Anterior cingulate cortex (tissue), 58 donors: ENCODE data around the gene WDR45B.

Source experiments
- DNase-seq, 58 donors: peaks; one replicate each; lab custom pipeline; 2025; lab: John Stamatoyannopoulos, UW

WDR45B gene

DNA sequence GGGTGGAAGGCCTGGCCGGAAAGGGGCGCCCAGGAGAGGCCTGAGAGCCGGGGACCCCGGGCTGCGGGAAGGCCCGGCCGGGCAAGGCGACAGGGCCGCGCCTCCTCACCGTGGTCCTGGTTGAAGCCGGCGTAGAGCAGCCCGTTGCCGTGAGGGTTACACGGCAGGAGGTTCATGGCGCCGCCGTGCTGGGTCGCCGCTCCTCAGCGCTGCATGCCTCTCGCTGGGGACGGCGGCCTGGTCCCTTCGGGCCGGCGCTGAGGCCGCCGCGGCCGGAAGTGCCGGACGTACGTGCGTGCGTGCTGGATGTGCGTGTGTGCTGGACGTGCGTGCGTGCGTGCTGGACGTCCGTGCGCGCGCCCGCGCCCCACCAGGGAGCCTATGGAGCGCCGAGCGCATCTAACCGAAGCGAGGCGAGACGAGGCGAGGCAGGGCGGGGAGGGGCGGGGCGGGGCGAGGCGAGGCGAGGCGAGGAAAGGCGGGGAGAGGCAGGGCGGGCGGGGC is at the start of gene WDR45B:
Gene WDR45B, minus strand, starts transcription at position 280 of the 504 bp plus-strand sequence. Its CDS starts 104 bp downstream, at position 176.
- DNase-seq: peak; percentile 56 to 97 (median 93)

DNA sequence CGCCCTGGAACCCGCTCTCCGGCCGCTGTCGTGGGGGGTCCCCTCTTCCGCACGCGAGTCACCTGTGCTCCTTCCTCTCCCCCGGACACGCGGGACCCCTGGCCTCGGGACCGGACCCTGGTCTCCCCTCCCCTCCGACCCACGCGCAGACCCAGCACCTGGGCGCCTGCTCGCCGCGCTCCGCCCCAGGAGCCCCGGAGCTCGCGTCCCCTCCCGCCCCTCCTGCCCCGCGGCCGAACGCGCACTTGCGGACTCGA is 49.5 kb upstream of the WDR45B start:
- DNase-seq: no peak

DNA sequence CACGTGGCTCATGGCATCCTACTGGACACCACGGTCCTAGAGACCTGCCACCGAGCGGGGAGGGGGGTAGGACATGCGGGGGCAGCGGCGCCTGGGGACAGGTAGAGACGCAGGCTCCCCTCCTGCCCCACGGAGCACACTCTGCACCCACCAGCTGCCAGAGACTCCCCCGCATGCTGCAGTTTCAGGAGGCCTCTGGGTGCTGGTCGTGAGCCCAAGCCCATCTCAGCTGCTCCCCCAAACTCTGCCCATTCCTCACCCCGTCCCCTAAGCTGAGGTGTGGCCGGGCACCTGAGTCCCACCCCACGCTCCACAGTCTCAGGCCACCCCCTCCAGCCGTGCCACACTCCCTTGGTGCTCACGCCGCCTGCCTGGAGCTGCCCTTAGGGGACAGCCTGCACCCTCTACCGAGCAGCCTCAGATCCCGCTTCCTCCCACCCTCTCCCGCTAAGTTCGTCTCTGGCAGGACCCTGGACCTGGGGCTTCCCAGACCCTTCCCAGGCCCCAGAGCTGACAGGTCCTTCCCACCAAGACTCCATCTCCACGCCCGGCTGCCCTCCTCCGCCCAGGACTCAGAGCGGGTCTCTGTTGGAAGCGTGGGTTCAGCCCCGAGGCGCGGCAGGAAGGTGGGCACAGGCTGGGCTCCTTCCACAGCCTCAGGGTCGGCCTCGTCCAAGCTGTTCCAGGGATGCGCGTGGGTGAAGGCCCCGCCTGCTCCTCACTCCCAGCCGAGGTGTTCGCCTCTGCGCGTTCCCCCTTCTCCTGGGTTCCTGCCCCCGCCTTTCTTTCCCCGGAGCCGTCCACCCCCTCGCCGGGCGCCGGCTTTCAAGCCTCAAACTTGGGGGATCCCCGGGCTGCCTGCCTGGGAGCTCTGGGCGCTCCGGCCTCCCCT is 48.9 kb upstream of the WDR45B start:
- DNase-seq: peak in 16 of 58 donors; percentile 15 to 68 (median 38)

GRCh38 chr17:82696259-82696658 is 48.0 kb upstream of the WDR45B start:
- DNase-seq: no peak

DNA sequence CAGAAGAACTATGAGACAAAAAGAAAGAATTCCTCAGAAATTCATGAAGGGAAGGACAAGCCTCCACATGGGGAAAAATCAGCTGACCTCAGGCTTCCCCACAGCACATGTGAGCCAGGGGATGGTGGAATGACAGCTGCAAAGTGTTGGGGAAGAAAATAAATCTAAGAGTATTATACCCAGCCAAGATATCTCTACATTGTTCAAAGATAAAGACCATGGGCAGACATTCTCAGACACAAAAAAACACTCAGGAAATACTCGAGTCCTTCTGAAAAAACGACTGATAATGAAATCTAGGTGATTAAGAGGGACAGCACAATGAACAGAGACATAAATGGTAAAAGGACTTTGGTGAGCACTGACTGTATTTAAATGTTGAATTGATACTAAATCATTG is 46.4 kb upstream of the WDR45B start:
- no peak for DNase-seq

- no peak for DNase-seq
These were observed 45.1 kb upstream of the WDR45B start for GRCh38 chr17:82693168-82693867.

GRCh38 chr17:82692268-82692667 is 44.0 kb upstream of the WDR45B start:
- DNase-seq: no peak

GRCh38 chr17:82691714-82692113 is 43.5 kb upstream of the WDR45B start:
- no peak for DNase-seq

DNA sequence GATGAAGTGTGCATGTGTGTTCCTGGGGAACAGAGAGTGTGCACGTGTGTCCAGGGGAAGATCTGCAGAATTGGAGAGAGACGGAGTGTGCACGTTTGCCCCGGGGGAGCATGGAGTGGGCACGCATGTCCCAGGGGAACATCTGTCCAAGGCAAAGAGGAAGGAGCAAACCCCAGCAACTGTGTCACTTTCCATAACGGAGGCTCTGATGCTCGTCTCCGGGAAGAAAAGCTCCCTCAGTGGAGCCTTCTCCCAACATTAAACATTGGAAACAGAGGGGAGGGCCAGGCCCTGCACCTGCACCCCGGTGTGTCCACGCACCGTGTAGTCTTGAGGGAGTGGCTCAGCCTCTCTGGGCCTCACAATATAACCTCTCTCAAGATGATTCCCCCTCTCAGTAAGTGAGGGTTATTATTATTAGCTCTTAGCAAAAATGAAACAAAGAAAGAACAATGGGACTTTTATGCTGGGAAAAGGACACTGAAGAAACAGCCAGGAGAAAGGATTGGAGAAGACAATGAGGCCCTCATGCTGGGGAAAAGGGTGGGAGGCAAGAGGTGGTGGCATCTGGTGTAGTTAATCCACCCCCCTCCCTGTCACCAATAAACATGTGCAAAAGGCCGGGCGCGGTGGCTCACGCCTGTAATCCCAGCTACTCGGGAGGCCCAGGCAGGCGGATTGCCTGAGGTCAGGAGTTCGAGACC is 42.7 kb upstream of the WDR45B start:
- DNase-seq: peak in 24 of 58 donors; percentile 33 to 84 (median 58)

- no peak for DNase-seq
These were observed 40.8 kb upstream of the WDR45B start for GRCh38 chr17:82689077-82689476.

DNA sequence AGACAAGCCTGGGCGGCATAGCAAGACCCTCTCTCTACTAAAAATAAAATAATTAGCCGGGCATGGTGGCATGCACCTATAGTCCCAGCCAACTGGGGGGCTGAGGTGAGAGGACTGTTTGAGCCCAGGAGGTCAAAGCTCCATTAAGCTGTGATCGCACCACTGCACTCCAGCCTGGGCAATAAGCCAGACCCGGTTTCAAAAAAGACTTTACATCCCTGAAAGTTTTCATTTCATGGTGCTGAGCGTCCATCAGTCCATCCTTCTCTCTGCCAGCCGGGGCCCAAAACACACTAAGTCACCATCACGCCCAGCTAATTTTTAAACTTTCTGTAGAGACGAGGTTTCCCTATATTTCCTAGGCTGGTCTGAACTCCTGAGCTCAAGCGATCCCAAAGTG is 39.6 kb upstream of the WDR45B start:
- DNase-seq: peak in 1 of 58 donors; percentile 22

- peak in 28 of 58 donors; percentile 23 to 74 (median 43) for DNase-seq
These were observed 39.2 kb upstream of the WDR45B start for GRCh38 chr17:82687375-82687861.

DNA sequence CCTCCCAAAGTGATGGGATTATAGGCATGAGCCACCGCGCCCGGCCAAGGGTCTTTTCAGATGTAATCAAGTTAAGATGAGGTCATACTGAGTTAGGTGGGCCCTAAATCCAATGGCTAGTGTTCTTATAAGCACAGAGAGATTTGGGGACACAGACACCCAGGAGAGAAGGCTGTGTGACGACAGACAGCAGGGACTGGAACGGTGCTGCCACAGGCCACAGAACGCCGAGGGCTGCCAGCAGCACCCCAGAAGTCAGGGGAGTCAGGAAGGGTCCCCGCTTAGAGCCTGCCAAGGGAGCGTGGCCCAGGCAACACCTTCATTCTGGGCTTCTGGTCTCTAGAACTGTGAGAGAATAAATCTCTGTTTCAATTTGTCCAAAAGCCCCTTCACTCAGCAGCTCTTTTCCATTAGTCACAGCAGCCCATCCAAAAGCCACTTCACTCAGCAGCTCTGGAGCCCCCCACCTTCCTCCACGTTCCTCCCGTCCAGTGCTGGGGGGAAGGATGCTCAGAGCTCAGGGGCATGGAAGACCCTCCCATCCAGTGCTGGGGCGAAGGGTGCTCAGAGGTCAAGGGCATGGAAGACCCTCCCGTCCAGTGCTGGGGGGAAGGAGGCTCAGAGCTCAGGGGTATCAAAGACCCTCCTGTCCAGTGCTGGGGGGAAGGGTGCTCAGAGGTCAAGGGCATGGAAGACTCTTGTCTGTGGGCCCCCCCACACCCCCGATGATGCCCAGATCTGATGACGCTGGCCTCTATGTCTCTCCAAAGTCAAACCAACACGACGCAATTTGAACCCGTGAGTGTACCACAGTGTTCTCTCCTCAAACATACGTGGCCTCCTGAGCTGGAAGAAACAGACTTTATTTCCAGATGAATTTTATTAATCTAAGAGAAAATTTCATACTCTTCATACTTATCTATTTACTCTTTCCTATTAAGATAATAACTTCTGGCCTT is 38.4 kb upstream of the WDR45B start:
- DNase-seq: no peak

- no peak for DNase-seq
These were observed 37.0 kb upstream of the WDR45B start for GRCh38 chr17:82685291-82685690.

GRCh38 chr17:82684228-82684841 is 36.1 kb upstream of the WDR45B start:
- DNase-seq: no peak

DNA sequence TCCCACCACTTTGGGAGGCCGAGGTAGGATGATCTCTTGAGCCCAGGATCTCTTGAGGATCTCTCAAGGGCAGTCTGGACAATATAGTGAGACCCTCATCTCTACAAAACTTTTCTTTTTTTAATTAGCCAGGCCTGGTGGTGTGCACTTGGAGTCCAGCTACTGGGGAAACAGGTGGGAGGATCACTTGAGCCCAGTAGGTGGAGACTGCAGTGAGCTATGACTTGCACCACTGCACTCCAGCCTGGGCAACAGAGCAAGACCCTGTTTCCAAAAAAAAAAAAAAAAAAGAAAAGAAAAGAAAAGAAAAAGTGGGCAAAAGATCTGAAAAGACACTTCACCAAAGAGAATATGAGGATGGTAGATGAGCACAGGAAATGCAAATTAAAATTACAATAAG is 35.3 kb upstream of the WDR45B start:
- no peak for DNase-seq

GRCh38 chr17:82681547-82681946 is 33.3 kb upstream of the WDR45B start:
- DNase-seq: no peak

GRCh38 chr17:82679586-82680465 is 31.6 kb upstream of the WDR45B start:
- no peak for DNase-seq
